ENCODE results near the gene SLC16A10. TPM values are rescaled to one million over a fixed set of nuclear protein-coding genes. Genes with fewer than 3 reads are reported as not detected.

Gene SLC16A10
- polyA plus RNA-seq, 3 donors: 0.05 to 0.15 TPM; not detected in 1

GRCh38 chr6:111041917-111042316 is 45.4 kb upstream of the SLC16A10 start:
- no peaks in the 10 kb centered on the region for H3K36me3 ChIP-seq (replicated peaks in 1 of 2; ENCODE audit: control insufficient read depth in 1 of 2, insufficient read depth in 2 of 2, low read length in 2 of 2)
- H2AFZ ChIP-seq (ENCODE audit: insufficient read depth, low read depth, low read length, poor library complexity, severe bottlenecking): no peak overlapping the region
- H3K9ac ChIP-seq (ENCODE audit: insufficient read depth, low read length, poor library complexity, severe bottlenecking): no peak overlapping the region
- no peaks in the 10 kb centered on the region for H3K4me1 ChIP-seq (ENCODE audit: control insufficient read depth in 1 of 2, insufficient read depth in 2 of 2, low read length in 2 of 2)
- no peak overlapping the region for H3K27ac Mint-ChIP-seq
- no peak for DNase-seq
- no peak overlapping the region for H3K4me3 Mint-ChIP-seq
- H4K20me1 ChIP-seq (ENCODE audit: insufficient read depth, low read length): no peaks in the 10 kb centered on the region
- no peaks in the 10 kb centered on the region for H3K9me3 Mint-ChIP-seq
- TF ChIP-seq CTCF (IDR thresholded peaks at IDR 0.05): no peak
- H3K27ac ChIP-seq (ENCODE audit: low read depth in 1 of 2, low read length in 2 of 2): no peak overlapping the region
- peaks cover 0 to 3% (median 2%) of the 10 kb centered on the region in 3 donors for H3K27me3 Mint-ChIP-seq (ENCODE audit: low read depth in 3 of 3)
- H3K9me3 ChIP-seq (replicated peaks in 1 of 2; ENCODE audit: control insufficient read depth in 1 of 2, insufficient read depth in 1 of 2, low read length in 2 of 2): no peaks in the 10 kb centered on the region
- H3K79me2 ChIP-seq (ENCODE audit: insufficient read depth, low read length): no peaks in the 10 kb centered on the region
- no peak overlapping the region for H3K4me2 ChIP-seq (replicated peaks; ENCODE audit: extremely low read depth, low read length, poor library complexity, severe bottlenecking)
- WGBS (ENCODE audit: insufficient coverage): 100% methylated on average over 3 of the region's 4 CpGs
- no peak overlapping the region for H3K4me3 ChIP-seq (replicated peaks in 1 of 3; ENCODE audit: low read depth in 2 of 3, low read length in 3 of 3)
- H3K36me3 Mint-ChIP-seq: no peaks in the 10 kb centered on the region
- intact Hi-C loops (cut with micrococcal nuclease): no loop called here
- H3K27me3 ChIP-seq (ENCODE audit: control insufficient read depth in 2 of 2, insufficient read depth in 2 of 2, low read length in 2 of 2): no peaks in the 10 kb centered on the region
- no peaks in the 10 kb centered on the region for H3K4me1 Mint-ChIP-seq

DNA sequence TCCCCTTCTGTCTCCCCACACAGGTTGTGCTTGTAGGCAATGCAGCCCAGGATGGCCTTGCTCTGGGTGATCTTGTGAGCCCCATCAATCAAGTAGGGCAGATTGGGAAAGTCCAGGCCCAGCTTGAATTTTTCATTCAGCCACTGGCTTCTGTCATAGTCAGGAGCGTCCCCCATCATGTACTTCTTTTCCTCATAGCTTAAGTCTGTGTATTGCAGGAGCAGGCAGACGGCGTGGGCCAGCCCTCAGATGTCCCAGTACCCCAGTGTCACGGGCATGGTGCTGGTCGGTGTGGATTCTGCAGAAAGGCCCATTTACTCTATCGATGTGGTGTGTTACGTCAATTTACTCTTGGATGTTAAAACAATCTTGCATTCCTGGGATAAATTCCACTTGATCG is 40.1 kb upstream of the SLC16A10 start:
- H3K4me1 ChIP-seq (ENCODE audit: control insufficient read depth in 1 of 2, insufficient read depth in 2 of 2, low read length in 2 of 2): no peaks in the 10 kb centered on the region
- H3K4me2 ChIP-seq (replicated peaks; ENCODE audit: extremely low read depth, low read length, poor library complexity, severe bottlenecking): no peak overlapping the region
- no peak overlapping the region for H3K4me3 ChIP-seq (replicated peaks in 1 of 3; ENCODE audit: low read depth in 2 of 3, low read length in 3 of 3)
- no peak for TF ChIP-seq CTCF (IDR thresholded peaks at IDR 0.05)
- no peaks in the 10 kb centered on the region for H4K20me1 ChIP-seq (ENCODE audit: insufficient read depth, low read length)
- H3K27ac ChIP-seq (ENCODE audit: low read depth in 1 of 2, low read length in 2 of 2): no peak overlapping the region
- H3K4me3 Mint-ChIP-seq: no peak overlapping the region
- no peak overlapping the region for H3K27ac Mint-ChIP-seq
- H3K36me3 Mint-ChIP-seq: no peaks in the 10 kb centered on the region
- no peak overlapping the region for H2AFZ ChIP-seq (ENCODE audit: insufficient read depth, low read depth, low read length, poor library complexity, severe bottlenecking)
- H3K27me3 ChIP-seq (ENCODE audit: control insufficient read depth in 2 of 2, insufficient read depth in 2 of 2, low read length in 2 of 2): no peaks in the 10 kb centered on the region
- intact Hi-C loops (cut with micrococcal nuclease): no loop called here
- no peak overlapping the region for H3K9ac ChIP-seq (ENCODE audit: insufficient read depth, low read length, poor library complexity, severe bottlenecking)
- no peaks in the 10 kb centered on the region for H3K36me3 ChIP-seq (replicated peaks in 1 of 2; ENCODE audit: control insufficient read depth in 1 of 2, insufficient read depth in 2 of 2, low read length in 2 of 2)
- no peaks in the 10 kb centered on the region for H3K9me3 Mint-ChIP-seq
- H3K4me1 Mint-ChIP-seq: peaks cover 1% of the 10 kb centered on the region
- H3K79me2 ChIP-seq (ENCODE audit: insufficient read depth, low read length): no peaks in the 10 kb centered on the region
- H3K9me3 ChIP-seq (replicated peaks in 1 of 2; ENCODE audit: control insufficient read depth in 1 of 2, insufficient read depth in 1 of 2, low read length in 2 of 2): no peaks in the 10 kb centered on the region
- WGBS (ENCODE audit: insufficient coverage): 96% methylated on average over 3 of the region's 8 CpGs
- no peak for DNase-seq
- peaks cover 0 to 1% (median under 1%) of the 10 kb centered on the region in 3 donors for H3K27me3 Mint-ChIP-seq (ENCODE audit: low read depth in 3 of 3)

All from CD14-positive monocyte (primary cell).